C4-2B (cell line): ENCODE measurements around the gene RIMBP2.

Source experiments
- H3K27ac ChIP-seq: fragments of 450-650 bp; 2 replicates; pipeline ENCODE4 v1.5.1; 2017
- ZFX ChIP-seq: fragments of 450-650 bp; IDR thresholded peaks from 2 replicates; pipeline ENCODE4 v1.6.1; 2017
- TF ChIP-seq, protein P1 (sequence below): fragments of 450-650 bp; conservative IDR thresholded peaks from 2 replicates; pipeline ENCODE4 v1.5.1; 2017; ENCODE audit warnings: mild to moderate bottlenecking

The RIMBP2 gene

GRCh38 chr12:130431176-130431575 lies 284.9 kb downstream of the RIMBP2 start:
- H3K27ac ChIP-seq = no peak overlapping the region
- TF ChIP-seq, protein P1, sequence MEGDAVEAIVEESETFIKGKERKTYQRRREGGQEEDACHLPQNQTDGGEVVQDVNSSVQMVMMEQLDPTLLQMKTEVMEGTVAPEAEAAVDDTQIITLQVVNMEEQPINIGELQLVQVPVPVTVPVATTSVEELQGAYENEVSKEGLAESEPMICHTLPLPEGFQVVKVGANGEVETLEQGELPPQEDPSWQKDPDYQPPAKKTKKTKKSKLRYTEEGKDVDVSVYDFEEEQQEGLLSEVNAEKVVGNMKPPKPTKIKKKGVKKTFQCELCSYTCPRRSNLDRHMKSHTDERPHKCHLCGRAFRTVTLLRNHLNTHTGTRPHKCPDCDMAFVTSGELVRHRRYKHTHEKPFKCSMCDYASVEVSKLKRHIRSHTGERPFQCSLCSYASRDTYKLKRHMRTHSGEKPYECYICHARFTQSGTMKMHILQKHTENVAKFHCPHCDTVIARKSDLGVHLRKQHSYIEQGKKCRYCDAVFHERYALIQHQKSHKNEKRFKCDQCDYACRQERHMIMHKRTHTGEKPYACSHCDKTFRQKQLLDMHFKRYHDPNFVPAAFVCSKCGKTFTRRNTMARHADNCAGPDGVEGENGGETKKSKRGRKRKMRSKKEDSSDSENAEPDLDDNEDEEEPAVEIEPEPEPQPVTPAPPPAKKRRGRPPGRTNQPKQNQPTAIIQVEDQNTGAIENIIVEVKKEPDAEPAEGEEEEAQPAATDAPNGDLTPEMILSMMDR = no peak
- no peak for TF ChIP-seq ZFX

- TF ChIP-seq ZFX = no peak
- TF ChIP-seq, protein P1 = no peak
- H3K27ac ChIP-seq = no peak overlapping the region
These were observed 286.2 kb downstream of the RIMBP2 start for GRCh38 chr12:130429656-130430505.

DNA sequence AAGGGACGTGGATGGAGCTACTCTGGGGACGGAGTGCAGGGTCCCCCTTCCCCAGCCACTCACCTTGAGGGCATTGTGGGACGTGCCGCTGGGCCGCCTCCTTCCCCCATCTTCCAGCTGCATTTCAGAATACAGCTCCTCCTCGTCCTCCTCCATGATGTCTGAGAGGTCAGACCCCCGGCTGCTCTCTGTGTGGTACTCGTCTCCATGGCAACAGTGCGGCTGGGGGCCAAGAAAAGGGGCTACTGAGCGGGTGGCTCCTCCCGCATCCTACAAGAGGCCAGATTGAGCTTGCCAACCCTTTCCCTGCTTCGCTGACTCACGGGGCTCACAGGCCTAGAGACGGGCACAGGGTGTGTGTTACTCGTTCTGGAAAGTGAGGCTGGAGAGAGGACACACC lies 288.0 kb downstream of the RIMBP2 start:
- TF ChIP-seq ZFX = no peak
- TF ChIP-seq, protein P1 = no peak
- no peak overlapping the region for H3K27ac ChIP-seq

DNA sequence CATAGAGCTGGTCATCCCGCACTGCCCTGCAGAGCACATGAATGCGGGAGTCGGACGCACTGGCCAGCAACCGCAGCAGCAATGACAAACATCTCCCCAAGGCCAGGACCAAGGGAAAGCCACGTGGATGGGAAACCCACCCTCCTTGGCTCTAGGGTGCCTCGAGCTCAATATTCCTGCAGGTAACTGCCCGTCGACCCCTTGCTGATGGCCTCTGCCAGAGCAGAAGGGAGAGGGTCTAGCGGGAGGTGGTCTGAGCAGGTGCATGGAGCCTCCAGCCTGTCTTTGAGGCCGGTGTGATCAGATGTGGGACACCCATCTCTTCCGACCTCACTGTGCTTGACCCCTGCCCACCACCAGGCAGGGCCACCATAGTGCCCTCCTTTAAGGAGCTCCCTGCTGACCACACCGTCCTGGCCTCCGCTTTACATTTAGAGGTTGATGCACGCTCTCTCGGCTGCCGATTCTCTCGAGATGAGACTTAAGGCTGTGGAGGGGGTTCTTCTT lies 288.7 kb downstream of the RIMBP2 start:
- H3K27ac ChIP-seq = no peak overlapping the region
- TF ChIP-seq, protein P1 = no peak
- TF ChIP-seq ZFX = no peak

DNA sequence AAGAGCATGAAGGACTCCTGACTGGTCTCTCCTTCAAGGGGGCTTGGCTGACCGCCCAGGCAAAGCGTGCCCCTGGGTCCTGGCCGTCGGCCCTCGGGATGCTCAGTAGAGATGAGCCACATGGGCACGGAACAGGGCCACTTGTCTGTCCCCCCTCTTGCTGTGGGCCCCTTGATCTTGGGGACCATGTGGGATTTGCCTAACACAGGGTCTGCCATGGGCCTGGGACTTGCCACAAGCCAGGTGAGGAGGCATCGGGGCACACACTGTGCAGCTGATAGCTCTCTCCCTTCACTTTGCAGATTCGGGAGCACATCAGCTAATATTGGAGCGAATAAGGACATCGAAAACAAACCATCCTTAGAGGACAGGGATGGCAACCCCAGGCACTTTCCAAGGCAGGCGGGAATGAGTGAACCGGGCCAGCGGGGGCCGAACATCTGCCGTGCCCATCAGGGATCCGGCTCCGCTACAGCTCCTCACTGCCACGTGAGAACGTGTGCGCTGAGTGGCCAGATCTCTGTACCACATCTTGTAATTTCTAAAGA lies 290.3 kb downstream of the RIMBP2 start:
- H3K27ac ChIP-seq = no peak overlapping the region
- no peak for TF ChIP-seq ZFX
- TF ChIP-seq, protein P1 = no peak

DNA sequence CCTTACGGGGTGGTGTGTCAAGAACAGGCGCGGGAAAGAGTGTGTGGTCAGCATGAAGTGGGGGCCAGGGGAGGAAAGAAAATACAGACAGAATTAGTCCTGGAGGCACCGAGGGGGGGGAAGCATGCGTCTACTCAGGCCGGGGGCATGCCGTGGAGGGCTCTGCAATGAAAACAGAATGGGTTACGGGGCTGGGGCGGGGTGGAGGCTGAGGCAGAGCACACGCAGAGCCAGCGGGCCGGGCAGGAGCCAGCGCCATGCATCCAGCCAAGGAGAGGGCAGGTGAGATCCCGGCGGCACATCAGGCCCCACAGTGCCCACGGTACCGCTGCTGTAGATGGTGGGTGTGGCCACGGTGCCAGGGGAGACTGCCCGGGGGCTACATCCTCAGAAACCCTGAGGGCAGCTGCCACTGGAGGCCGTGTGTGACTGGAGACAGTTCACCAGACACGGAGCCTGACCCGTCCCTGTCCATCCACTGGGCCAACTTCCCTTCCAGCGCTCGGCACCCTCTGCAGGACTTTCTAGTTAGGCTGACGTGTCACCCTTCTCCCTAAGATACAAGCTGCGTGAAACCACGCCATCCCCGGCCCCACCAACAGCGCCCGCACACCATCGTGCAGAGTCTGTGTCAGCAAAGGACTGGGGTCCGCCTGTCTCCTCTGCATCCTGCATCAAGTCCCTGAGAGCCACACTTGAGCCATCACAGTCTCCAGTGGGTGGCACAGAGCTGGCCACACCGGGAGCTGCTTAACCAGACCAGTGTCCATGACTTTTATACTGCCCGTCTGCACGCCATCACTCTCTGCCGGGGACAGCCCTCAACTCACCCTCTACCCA lies 291.0 kb downstream of the RIMBP2 start:
- H3K27ac ChIP-seq = no peak overlapping the region
- no peak for TF ChIP-seq ZFX
- TF ChIP-seq, protein P1 = no peak
